K562 (cell line): ENCODE data around the gene DCTD. TPM values are rescaled to one million over a fixed set of nuclear protein-coding genes. Genes with fewer than 3 reads are reported as not detected.

Experiments used
- ATAC-seq: fragments of 200-7000 bp; cut with Tn5 transposase; 3 replicates; pipeline ENCODE4 v1.9.1; 2020; ENCODE audit warnings: moderate library complexity
- BruUV-seq: library from RNA; stranded (reverse); fragments of 400-500 nt; replicated peaks from 2 replicates; lab custom pipeline; 2021; lab: Mats Ljungman, UMichigan
- CTCF ChIA-PET: fragments of 300-600 bp; formaldehyde crosslinking; extraction: SDS; loops from one replicate; lab custom pipeline; 2021; ENCODE audit warnings: low intra/inter-chr PET ratio; lab: Yijun Ruan, JAX
- POLR2A ChIA-PET: fragments of 300-600, 350-650 bp; sonication (Branson Sonifier 250); formaldehyde crosslinking; extraction: SDS; loops from one replicate; lab custom pipeline; 2021; ENCODE audit warnings: antibody characterized with exemption, inconsistent platforms; lab: Yijun Ruan, JAX
- DNase-seq, 4 experiments: peaks; one replicate each; pipeline versions ENCODE4 v3.0.0 to v3.0.0-alpha.2; 2011 to 2018; ENCODE audit warnings: low spot score in 3 of 4, mixed read lengths in 3 of 4; ENCODE audit errors: extremely low read depth in 1 of 4
- FAIRE-seq: peaks from 2 replicates; lab custom pipeline; 2011; peaks lifted over from hg19 to GRCh38; lab: Jason Lieb, UNC
- H2AFZ ChIP-seq: 2 replicates; pipeline ENCODE4 v1.6.0; 2011; ENCODE audit warnings: low read depth, low read length, control low read depth, inconsistent platforms
- H3K27ac ChIP-seq: fragments of 200-600 bp; 3 replicates; pipeline ENCODE4 v1.8.0; 2011; ENCODE audit warnings: low read depth, mild to moderate bottlenecking, control low read depth, inconsistent platforms, low read length, moderate library complexity, mixed read lengths; ENCODE audit errors: extremely low read depth
- H3K27me3 ChIP-seq, 2 experiments: fragments of 300-600 bp in 1 of 2; 2 replicates in 1 of 2; 3 replicates in 1 of 2; pipeline versions ENCODE4 v1.6.0 to v1.8.0; 2011; ENCODE audit warnings: inconsistent platforms in 2 of 2, low read length in 2 of 2, mild to moderate bottlenecking in 1 of 2, mixed read lengths in 1 of 2, moderate library complexity in 1 of 2; ENCODE audit not compliant: control insufficient read depth in 2 of 2, insufficient read depth in 2 of 2
- H3K36me3 ChIP-seq: fragments of 300-600 bp; 3 replicates; pipeline ENCODE4 v1.8.0; 2011; ENCODE audit warnings: mild to moderate bottlenecking, low read length, inconsistent platforms; ENCODE audit not compliant: control insufficient read depth, insufficient read depth
- H3K4me1 ChIP-seq, 2 experiments: fragments of 200-600 bp in 1 of 2; replicated peaks in 1 of 2; 2 replicates in 1 of 2; 3 replicates in 1 of 2; pipeline versions ENCODE4 v1.5.1 to v1.8.0; 2011; ENCODE audit warnings: inconsistent platforms in 2 of 2, low read length in 2 of 2, mild to moderate bottlenecking in 1 of 2, mixed read lengths in 1 of 2, moderate library complexity in 1 of 2; ENCODE audit not compliant: control insufficient read depth in 2 of 2, insufficient read depth in 2 of 2
- H3K4me2 ChIP-seq: 2 replicates; pipeline ENCODE4 v1.6.1; 2011; ENCODE audit warnings: low read length, control low read depth, inconsistent platforms, mixed read lengths; ENCODE audit not compliant: insufficient read depth
- H3K4me3 ChIP-seq: fragments of 200-600 bp; sonication (generic), shearing (Covaris generic); 2 replicates; pipeline ENCODE4 v1.5.1; 2016; ENCODE audit warnings: control low read depth, inconsistent platforms
- H3K79me2 ChIP-seq: fragments of 200-600 bp; 3 replicates; pipeline ENCODE4 v1.8.0; 2011; ENCODE audit warnings: low read length, inconsistent platforms; ENCODE audit not compliant: control insufficient read depth, insufficient read depth
- H3K9ac ChIP-seq, 2 experiments: 2 replicates each; pipeline versions ENCODE4 v1.6.0 to v1.6.1; 2011; ENCODE audit warnings: low read depth in 2 of 2, low read length in 2 of 2, control low read depth in 1 of 2, inconsistent platforms in 1 of 2, mild to moderate bottlenecking in 1 of 2, mixed read lengths in 1 of 2; ENCODE audit not compliant: insufficient read depth in 1 of 2
- H3K9me1 ChIP-seq: one replicate; pipeline ENCODE4 v1.6.0; 2011; ENCODE audit warnings: inconsistent platforms, mild to moderate bottlenecking, low read length, moderate library complexity; ENCODE audit not compliant: control insufficient read depth, insufficient read depth
- H3K9me3 ChIP-seq: replicated peaks from 2 replicates; pipeline ENCODE4 v1.5.1; 2011; ENCODE audit warnings: low read depth, low read length, inconsistent platforms; ENCODE audit not compliant: control insufficient read depth, insufficient read depth
- H4K20me1 ChIP-seq: replicated peaks from 2 replicates; pipeline ENCODE4 v1.6.1; 2011; ENCODE audit warnings: low read length, inconsistent platforms, mixed read lengths; ENCODE audit not compliant: control insufficient read depth, insufficient read depth
- ELK3 ChIP-seq: fragments of 450-650 bp; formaldehyde crosslinking; IDR thresholded peaks from 2 replicates; pipeline ENCODE4 v1.4.0; 2020; ENCODE audit warnings: mild to moderate bottlenecking
- FOS ChIP-seq: IDR thresholded peaks from 3 replicates; pipeline ENCODE4 v1.6.1; 2011; ENCODE audit not compliant: insufficient read length; ENCODE audit errors: extremely low read depth
- FOXJ3 ChIP-seq: sonication (generic); formaldehyde crosslinking; IDR thresholded peaks from 2 replicates; pipeline ENCODE4 v1.4.0; 2020; ENCODE audit warnings: mild to moderate bottlenecking, missing genetic modification reagents
- GATA2 ChIP-seq: sonication (generic); formaldehyde crosslinking; IDR thresholded peaks from 2 replicates; pipeline ENCODE4 v1.4.0; 2020; ENCODE audit warnings: mild to moderate bottlenecking, missing genetic modification reagents
- HNRNPUL1 ChIP-seq: fragments of 200-400 bp; formaldehyde crosslinking; IDR thresholded peaks from 2 replicates; pipeline ENCODE4 v1.6.1; 2017; ENCODE audit warnings: low read length
- KLF16 ChIP-seq: IDR thresholded peaks from 2 replicates; pipeline ENCODE4 v1.6.1; 2016; ENCODE audit warnings: antibody characterized with exemption
- MECOM ChIP-seq: fragments of 250-450 bp; sonication (Bioruptor Pico); IDR thresholded peaks from 2 replicates; pipeline ENCODE4 v1.8.0; 2022; ENCODE audit warnings: inconsistent platforms
- PHF21A ChIP-seq: fragments of 450-650 bp; IDR thresholded peaks from 2 replicates; pipeline ENCODE4 v1.6.1; 2017; ENCODE audit warnings: low read depth, borderline replicate concordance
- RHOXF2B ChIP-seq: fragments of 250-450 bp; sonication (Bioruptor Pico); conservative IDR thresholded peaks from 2 replicates; pipeline ENCODE4 v1.5.1; 2021
- SRF ChIP-seq, 2 experiments: fragments of 250-450, 450-650 bp in 1 of 2; sonication (Bioruptor Pico) in 1 of 2; sonication (generic) in 1 of 2; formaldehyde crosslinking; IDR thresholded peaks; 2 replicates each; pipeline versions ENCODE4 v1.5.0 to v1.5.1; 2020 to 2022; ENCODE audit warnings: mild to moderate bottlenecking in 1 of 2, missing genetic modification reagents in 1 of 2
- TGIF2 ChIP-seq: sonication (generic); formaldehyde crosslinking; IDR thresholded peaks from 2 replicates; pipeline ENCODE4 v1.8.1; 2022; ENCODE audit warnings: mild to moderate bottlenecking, missing genetic modification reagents, moderate library complexity
- ZC3H4 ChIP-seq: sonication (generic); formaldehyde crosslinking; IDR thresholded peaks from 2 replicates; pipeline ENCODE4 v1.9.0; 2021; ENCODE audit warnings: missing genetic modification reagents, borderline replicate concordance
- WGBS: fragments of 100-300 bp; shearing (Covaris generic); methylation state at CpG from one replicate; pipeline ENCODE4 v1.1.6; 2016; ENCODE audit warnings: low coverage, mixed read lengths; ENCODE audit not compliant: insufficient coverage; ENCODE audit errors: missing lambda C conversion rate; 5-methylcytosine and 5-hydroxymethylcytosine counted together
- in situ Hi-C: fragments of 300-500 bp; cut with MboI; formaldehyde crosslinking; loops from 4 replicates; pipeline ENCODE4 v1.15.0; 2018; ENCODE audit warnings: inconsistent platforms, mixed read lengths
- intact Hi-C: fragments of 100-400 bp; cut with micrococcal nuclease; formaldehyde crosslinking; loops from 2 replicates; pipeline ENCODE4 v1.14.2; 2022
- polyA plus RNA-seq, 8 experiments: library from polyadenylated mRNA; depleted of rRNA in 4 of 8; stranded (reverse) in 5 of 8; unstranded in 3 of 8; fragments of >200 nt; fragmentation: Nextera tagmentation in 2 of 8; fragmentation: Illumina TruSeq in 1 of 8; extraction: Ambion mirVana in 2 of 8; extraction: Trizol in 1 of 8; gene quantifications; 2 replicates each; pipeline versions ENCODE4 v1.2.1 to v1.2.3, GENCODE V29; 2011 to 2014; ENCODE audit warnings: inconsistent platforms in 1 of 8, missing spikeins in 1 of 8
- total RNA-seq, 7 experiments: library from RNA; depleted of rRNA in 6 of 7; stranded (reverse); fragments of >200 nt in 6 of 7; fragmentation: Illumina TruSeq in 2 of 7; extraction: Trizol in 2 of 7; gene quantifications; 2 replicates each; pipeline versions ENCODE4 v1.2.1 to v1.2.3, GENCODE V29; 2011 to 2021; ENCODE audit warnings: low replicate concordance in 1 of 7
- TF ChIP-seq, protein P1 (sequence below): fragments of 450-650 bp; formaldehyde crosslinking; IDR thresholded peaks from 2 replicates; pipeline ENCODE4 v1.4.0; 2020; ENCODE audit warnings: mild to moderate bottlenecking, moderate library complexity

DCTD gene
- total and polyA plus RNA-seq, 9 of the 15 experiments (the other 6 are each of a cell fraction or from before 2014, with no cell fraction given), result 38.7 to 114 (median 76.5) TPM

- no peaks in the 10 kb centered on the region for H3K36me3 ChIP-seq
- ATAC-seq (no peak), FAIRE-seq (no peak), DNase-seq (no peak)
- H3K4me1 ChIP-seq, result no peaks in the 10 kb centered on the region; a peak in 1 of 5 replicates
- no TSS peak for BruUV-seq
- CTCF ChIA-PET, result no interaction called here
- no peak overlapping the region for H3K9ac ChIP-seq
- under 1% methylated on average over 8 of the region's 8 CpGs for WGBS
- no peak overlapping the region for H3K4me2 ChIP-seq
- no peak overlapping the region for H2AFZ ChIP-seq
- TF ChIP-seq TGIF2 (CRISPR knock-in tag), result no peak
- TF ChIP-seq KLF16, result no peak
- TF ChIP-seq RHOXF2B (CRISPR knock-in tag), result no peak
- TF ChIP-seq, protein P1, sequence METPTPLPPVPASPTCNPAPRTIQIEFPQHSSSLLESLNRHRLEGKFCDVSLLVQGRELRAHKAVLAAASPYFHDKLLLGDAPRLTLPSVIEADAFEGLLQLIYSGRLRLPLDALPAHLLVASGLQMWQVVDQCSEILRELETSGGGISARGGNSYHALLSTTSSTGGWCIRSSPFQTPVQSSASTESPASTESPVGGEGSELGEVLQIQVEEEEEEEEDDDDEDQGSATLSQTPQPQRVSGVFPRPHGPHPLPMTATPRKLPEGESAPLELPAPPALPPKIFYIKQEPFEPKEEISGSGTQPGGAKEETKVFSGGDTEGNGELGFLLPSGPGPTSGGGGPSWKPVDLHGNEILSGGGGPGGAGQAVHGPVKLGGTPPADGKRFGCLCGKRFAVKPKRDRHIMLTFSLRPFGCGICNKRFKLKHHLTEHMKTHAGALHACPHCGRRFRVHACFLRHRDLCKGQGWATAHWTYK (CRISPR knock-in tag), result no peak
- TF ChIP-seq MECOM (CRISPR knock-in tag), result no peak
- TF ChIP-seq ZC3H4 (CRISPR knock-in tag), result no peak
- TF ChIP-seq FOXJ3 (CRISPR knock-in tag), result no peak
- no peak for TF ChIP-seq ELK3 (CRISPR knock-in tag)
- no peak for TF ChIP-seq GATA2 (CRISPR knock-in tag)
- no peak for TF ChIP-seq PHF21A
- TF ChIP-seq FOS, result no peak
- TF ChIP-seq SRF (CRISPR knock-in tag; IDR thresholded peaks at IDR 0.05), result no peak
- TF ChIP-seq HNRNPUL1, result no peak
- intact Hi-C loops, result no loop called here
- no peaks in the 10 kb centered on the region for H3K9me1 ChIP-seq
- H4K20me1 ChIP-seq, result no peaks in the 10 kb centered on the region
- H3K4me3 ChIP-seq, result no peak overlapping the region
- no peaks in the 10 kb centered on the region for H3K79me2 ChIP-seq
- H3K27ac ChIP-seq, result no peak overlapping the region
- no peaks in the 10 kb centered on the region for H3K9me3 ChIP-seq
- POLR2A ChIA-PET, result no interaction called here
- H3K27me3 ChIP-seq, result peaks cover 32 to 91% of the 10 kb centered on the region in 2 experiments
- in situ Hi-C loops, result no loop called here
These were observed 71.2 kb downstream of the DCTD start for GRCh38 chr4:182846036-182846435.
